Epithelial cell of proximal tubule (primary cell): ENCODE measurements around the gene BMP8B. TPM values are rescaled to one million over a fixed set of nuclear protein-coding genes. Genes with fewer than 3 reads are reported as not detected.
"Not testable (repeated sequence)": the region's sequence is repeated elsewhere in the genome, so short reads cannot be mapped to it uniquely, and the experiment has no call there.

ENCODE experiments used
- DNase-seq: peaks from one replicate; pipeline ENCODE4 v3.0.0-alpha.2; 2011; ENCODE audit warnings: low read depth
- H3K4me3 ChIP-seq: 2 replicates; pipeline ENCODE4 v1.5.1; 2011; ENCODE audit warnings: low read depth, mild to moderate bottlenecking, low read length
- total RNA-seq: library from RNA; depleted of rRNA; stranded (reverse); fragments of >200 nt; gene quantifications from 2 replicates; pipeline ENCODE4 v1.2.3, GENCODE V29; 2015
- TF ChIP-seq, protein P1 (sequence below): conservative IDR thresholded peaks from 2 replicates; pipeline ENCODE4 v1.5.1; 2012; ENCODE audit warnings: low read depth, mild to moderate bottlenecking, low read length

The BMP8B gene
- total RNA-seq, 1 donor from 2014 or later = 1.9 TPM

GRCh38 chr1:39795651-39796050, 7.0 kb upstream of the BMP8B start:
- no peak overlapping the region for H3K4me3 ChIP-seq
- TF ChIP-seq, protein P1, sequence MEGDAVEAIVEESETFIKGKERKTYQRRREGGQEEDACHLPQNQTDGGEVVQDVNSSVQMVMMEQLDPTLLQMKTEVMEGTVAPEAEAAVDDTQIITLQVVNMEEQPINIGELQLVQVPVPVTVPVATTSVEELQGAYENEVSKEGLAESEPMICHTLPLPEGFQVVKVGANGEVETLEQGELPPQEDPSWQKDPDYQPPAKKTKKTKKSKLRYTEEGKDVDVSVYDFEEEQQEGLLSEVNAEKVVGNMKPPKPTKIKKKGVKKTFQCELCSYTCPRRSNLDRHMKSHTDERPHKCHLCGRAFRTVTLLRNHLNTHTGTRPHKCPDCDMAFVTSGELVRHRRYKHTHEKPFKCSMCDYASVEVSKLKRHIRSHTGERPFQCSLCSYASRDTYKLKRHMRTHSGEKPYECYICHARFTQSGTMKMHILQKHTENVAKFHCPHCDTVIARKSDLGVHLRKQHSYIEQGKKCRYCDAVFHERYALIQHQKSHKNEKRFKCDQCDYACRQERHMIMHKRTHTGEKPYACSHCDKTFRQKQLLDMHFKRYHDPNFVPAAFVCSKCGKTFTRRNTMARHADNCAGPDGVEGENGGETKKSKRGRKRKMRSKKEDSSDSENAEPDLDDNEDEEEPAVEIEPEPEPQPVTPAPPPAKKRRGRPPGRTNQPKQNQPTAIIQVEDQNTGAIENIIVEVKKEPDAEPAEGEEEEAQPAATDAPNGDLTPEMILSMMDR = no peak
- no peak for DNase-seq

DNA sequence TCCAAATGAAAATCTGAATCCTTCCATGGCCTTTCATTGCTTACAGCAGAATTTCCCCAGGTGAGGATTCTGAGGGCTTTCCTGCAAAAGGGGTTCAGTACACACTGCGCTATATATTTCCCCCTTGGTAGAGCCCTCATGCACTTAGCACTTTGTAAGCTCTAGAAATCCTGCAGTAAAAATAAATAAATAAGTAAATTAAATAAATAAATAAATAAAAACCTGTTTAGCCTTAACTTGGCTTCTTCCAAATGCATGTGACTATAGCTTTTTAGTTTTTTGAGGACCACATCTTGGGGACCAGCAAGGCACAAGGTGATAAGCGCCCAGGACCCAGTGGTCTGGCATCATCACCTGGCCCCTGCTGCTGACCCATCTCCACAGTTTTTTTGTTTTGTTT, 3.2 kb upstream of the BMP8B start:
- no peak overlapping the region for H3K4me3 ChIP-seq
- DNase-seq = no peak
- TF ChIP-seq, protein P1 = no peak

GRCh38 chr1:39789571-39790110, 976 bp upstream of the BMP8B start:
- TF ChIP-seq, protein P1 = no peak
- peak overlapping the region; percentile 52 for H3K4me3 ChIP-seq
- no peak for DNase-seq

- TF ChIP-seq, protein P1 = no peak
- peak overlapping the region; percentile 52 for H3K4me3 ChIP-seq
- no peak for DNase-seq
These were observed 273 bp downstream of the BMP8B start for GRCh38 chr1:39788426-39788757.

GRCh38 chr1:39787964-39788363, 701 bp downstream of the BMP8B start:
- not testable (repeated sequence) for DNase-seq, H3K4me3 ChIP-seq

GRCh38 chr1:39787468-39787867, 1.2 kb downstream of the BMP8B start:
- TF ChIP-seq, protein P1 = no peak
- no peak for DNase-seq
- H3K4me3 ChIP-seq = no peak overlapping the region

GRCh38 chr1:39787108-39787375, 1.6 kb downstream of the BMP8B start:
- H3K4me3 ChIP-seq, DNase-seq: not testable (repeated sequence)

GRCh38 chr1:39786303-39787107, 2.2 kb downstream of the BMP8B start:
- not testable (repeated sequence) for DNase-seq

DNA sequence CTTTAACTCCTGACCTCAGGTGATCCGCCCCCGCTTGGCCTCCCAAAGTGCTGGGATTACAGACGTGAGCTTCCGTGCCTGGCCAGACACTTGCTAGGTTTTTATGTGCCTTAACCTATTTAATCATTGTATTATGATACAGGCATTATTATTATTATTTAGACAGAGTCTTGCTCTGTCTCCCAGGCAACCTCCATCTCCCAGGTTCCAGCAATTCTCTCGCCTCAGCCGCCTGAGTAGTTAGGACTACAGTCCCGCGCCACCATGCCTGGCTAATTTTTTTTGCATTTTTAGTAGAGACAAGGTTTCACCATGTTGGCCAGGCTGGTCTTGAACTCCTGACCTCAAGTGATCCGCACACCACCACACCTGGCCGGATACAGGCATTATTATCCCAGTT, 6.0 kb downstream of the BMP8B start:
- H3K4me3 ChIP-seq, DNase-seq: not testable (repeated sequence)

More at GRCh38 chr1:39786303-39787107, 2.2 kb downstream of the BMP8B start:
- H3K4me3 ChIP-seq = not testable (repeated sequence)
